Measurements from ENCODE around the gene DNAH7.
"Not testable (repeated sequence)": the region's sequence is repeated elsewhere in the genome, so short reads cannot be mapped to it uniquely, and the experiment has no call there.

The DNAH7 gene

DNA sequence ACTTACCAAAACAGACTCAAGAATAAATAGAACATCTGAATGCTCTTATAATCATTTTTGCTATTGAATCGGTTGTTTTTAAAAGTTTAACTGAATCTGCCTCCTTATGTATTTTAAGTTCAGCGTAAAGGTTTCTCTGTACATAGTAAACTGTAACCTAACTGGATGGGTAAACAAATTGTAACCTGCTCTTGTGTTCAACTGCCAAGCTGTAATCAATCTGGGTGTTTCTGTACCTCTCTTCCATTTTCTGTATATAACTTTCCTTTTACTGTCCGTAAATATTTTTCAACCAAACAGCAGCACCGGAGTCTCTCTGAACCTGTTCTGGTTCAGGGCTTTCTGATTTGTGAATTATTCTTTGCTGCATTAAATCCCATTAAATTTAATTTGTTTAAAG, 27.6 kb upstream of the DNAH7 start:
- ATAC-seq (ENCODE audit: low read depth) (no peak), DNase-seq (ENCODE audit: low spot score in 2 of 2) (no peak)
- H3K36me3 Mint-ChIP-seq, result peaks cover 9% of the 10 kb centered on the region
- H3K27ac Mint-ChIP-seq, result no peak overlapping the region
- H3K4me3 Mint-ChIP-seq, result no peak overlapping the region
- peaks cover 10% of the 10 kb centered on the region for H3K9me3 Mint-ChIP-seq
- no peaks in the 10 kb centered on the region for H3K27me3 Mint-ChIP-seq
- peaks cover 12% of the 10 kb centered on the region for H3K4me1 Mint-ChIP-seq

- H3K4me1 Mint-ChIP-seq; ATAC-seq (ENCODE audit: low read depth); H3K4me3 Mint-ChIP-seq; H3K27me3 Mint-ChIP-seq; H3K9me3 Mint-ChIP-seq; DNase-seq (ENCODE audit: low spot score in 2 of 2); H3K27ac Mint-ChIP-seq: not testable (repeated sequence)
- H3K36me3 Mint-ChIP-seq, result peaks cover 11% of the 10 kb centered on the region
These were observed 20.8 kb upstream of the DNAH7 start for GRCh38 chr2:196089448-196089847.

- H3K4me1 Mint-ChIP-seq, result peaks cover 2% of the 10 kb centered on the region
- peaks cover 7% of the 10 kb centered on the region for H3K36me3 Mint-ChIP-seq
- DNase-seq (ENCODE audit: low spot score in 2 of 2) (no peak), ATAC-seq (ENCODE audit: low read depth) (no peak)
- no peaks in the 10 kb centered on the region for H3K27me3 Mint-ChIP-seq
- H3K27ac Mint-ChIP-seq, result no peak overlapping the region
- H3K4me3 Mint-ChIP-seq, result no peak overlapping the region
- H3K9me3 Mint-ChIP-seq, result peaks cover 2% of the 10 kb centered on the region
These were observed 19.6 kb upstream of the DNAH7 start for GRCh38 chr2:196088203-196088602.

DNA sequence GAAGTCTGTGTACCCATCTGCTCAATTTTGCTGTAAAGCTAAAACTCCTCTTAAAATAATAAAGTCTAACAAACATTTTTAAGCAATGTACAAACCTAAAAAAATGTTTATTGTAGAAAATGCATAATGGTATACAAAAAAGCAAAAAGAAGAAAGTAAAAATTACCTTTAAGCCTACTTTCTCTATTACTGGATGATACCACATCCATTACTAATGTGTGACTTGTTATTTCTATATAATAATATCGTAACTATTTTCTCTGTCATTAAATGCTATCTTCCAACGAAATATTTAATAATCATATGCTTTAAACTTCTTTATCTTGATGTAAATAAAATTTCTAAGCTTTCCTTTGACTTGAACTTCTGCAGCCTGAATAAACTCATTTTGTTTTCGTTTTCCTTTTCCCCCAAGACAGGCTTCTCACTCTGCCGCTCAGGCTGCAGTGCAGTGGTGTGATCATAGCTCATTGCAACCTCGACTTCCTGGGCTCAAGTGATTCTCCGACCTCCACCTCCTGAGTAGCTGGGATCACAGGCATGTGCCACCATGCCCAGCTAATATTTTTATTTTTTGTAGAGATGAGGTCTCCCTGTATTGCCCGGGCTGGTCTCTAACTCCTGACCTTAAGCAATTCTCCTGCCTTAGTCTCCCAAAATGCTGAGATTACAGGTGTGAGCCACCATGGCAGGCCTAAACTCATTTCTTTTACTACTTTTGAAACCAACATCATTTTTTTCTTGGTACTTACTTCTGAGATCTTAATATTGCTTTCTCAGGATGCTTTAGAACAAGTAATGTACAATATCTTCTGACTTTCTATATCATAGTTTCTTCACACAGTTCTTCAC, 18.1 kb upstream of the DNAH7 start:
- Mint-ChIP-seq H3K36me3 (peaks cover 9% of the 10 kb centered on the region), H3K27me3 (no peaks in the 10 kb centered on the region), H3K27ac (no peak overlapping the region), H3K4me3 (no peak overlapping the region), H3K4me1 (peaks cover 2% of the 10 kb centered on the region), H3K9me3 (peaks cover 9% of the 10 kb centered on the region)
- ATAC-seq (ENCODE audit: low read depth) (no peak), DNase-seq (ENCODE audit: low spot score in 2 of 2) (no peak)

DNA sequence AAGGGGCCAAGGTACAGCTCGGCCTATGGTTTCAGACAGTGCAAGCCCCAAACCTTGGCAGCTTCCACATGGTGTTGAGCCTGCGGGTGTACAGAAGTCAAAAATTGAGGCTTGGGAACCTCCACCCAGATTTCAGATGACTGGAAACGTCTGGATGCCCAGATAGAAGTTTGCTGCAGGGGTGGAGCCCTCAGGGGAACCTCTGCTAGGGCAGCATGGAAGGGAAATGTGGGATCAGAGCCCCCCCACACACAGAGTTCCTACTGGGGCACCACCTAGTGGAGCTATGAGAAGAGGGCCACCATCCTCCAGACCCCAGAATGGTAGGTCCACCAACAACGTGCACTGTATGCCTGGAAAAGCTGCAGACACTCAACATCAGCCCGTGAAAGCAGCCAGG, 15.0 kb upstream of the DNAH7 start:
- Mint-ChIP-seq H3K27me3 (no peaks in the 10 kb centered on the region), H3K9me3 (peaks cover 7% of the 10 kb centered on the region), H3K27ac (no peak overlapping the region), H3K36me3 (peaks cover 6% of the 10 kb centered on the region), H3K4me1 (peaks cover 8% of the 10 kb centered on the region), H3K4me3 (no peak overlapping the region)
- DNase-seq (ENCODE audit: low spot score in 2 of 2), result no peak
- no peak for ATAC-seq (ENCODE audit: low read depth)

GRCh38 chr2:196080526-196080925, 11.9 kb upstream of the DNAH7 start:
- Mint-ChIP-seq H3K4me3 (no peak overlapping the region), H3K4me1 (peaks cover 6% of the 10 kb centered on the region), H3K36me3 (peaks cover 6% of the 10 kb centered on the region), H3K27ac (no peak overlapping the region), H3K9me3 (peaks cover 7% of the 10 kb centered on the region), H3K27me3 (no peaks in the 10 kb centered on the region)
- DNase-seq (ENCODE audit: low spot score in 2 of 2) (no peak), ATAC-seq (ENCODE audit: low read depth) (peak; percentile 58)

- Mint-ChIP-seq H3K27ac (no peak overlapping the region), H3K9me3 (peaks cover 7% of the 10 kb centered on the region), H3K27me3 (no peaks in the 10 kb centered on the region), H3K36me3 (peaks cover 6% of the 10 kb centered on the region), H3K4me1 (peaks cover 6% of the 10 kb centered on the region), H3K4me3 (no peak overlapping the region)
- ATAC-seq (ENCODE audit: low read depth) (no peak), DNase-seq (ENCODE audit: low spot score in 2 of 2) (no peak)
These were observed 10.4 kb upstream of the DNAH7 start for GRCh38 chr2:196079052-196079451.

- DNase-seq (ENCODE audit: low spot score in 2 of 2), result no peak
- peaks cover 6% of the 10 kb centered on the region for H3K4me1 Mint-ChIP-seq
- H3K27ac Mint-ChIP-seq, result no peak overlapping the region
- H3K9me3 Mint-ChIP-seq, result peaks cover 6% of the 10 kb centered on the region
- H3K36me3 Mint-ChIP-seq, result peaks cover 4% of the 10 kb centered on the region
- no peaks in the 10 kb centered on the region for H3K27me3 Mint-ChIP-seq
- H3K4me3 Mint-ChIP-seq, result no peak overlapping the region
- no peak for ATAC-seq (ENCODE audit: low read depth)
These were observed 9.2 kb upstream of the DNAH7 start for GRCh38 chr2:196077821-196078220.

- peaks cover 6% of the 10 kb centered on the region for H3K4me1 Mint-ChIP-seq
- H3K36me3 Mint-ChIP-seq, result peaks cover under 1% of the 10 kb centered on the region
- H3K9me3 Mint-ChIP-seq, result peaks cover under 1% of the 10 kb centered on the region
- DNase-seq (ENCODE audit: low spot score in 2 of 2) (no peak), ATAC-seq (ENCODE audit: low read depth) (no peak)
- no peak overlapping the region for H3K27ac Mint-ChIP-seq
- H3K27me3 Mint-ChIP-seq, result no peaks in the 10 kb centered on the region
- no peak overlapping the region for H3K4me3 Mint-ChIP-seq
These were observed 8.3 kb upstream of the DNAH7 start for GRCh38 chr2:196076778-196077568.

DNA sequence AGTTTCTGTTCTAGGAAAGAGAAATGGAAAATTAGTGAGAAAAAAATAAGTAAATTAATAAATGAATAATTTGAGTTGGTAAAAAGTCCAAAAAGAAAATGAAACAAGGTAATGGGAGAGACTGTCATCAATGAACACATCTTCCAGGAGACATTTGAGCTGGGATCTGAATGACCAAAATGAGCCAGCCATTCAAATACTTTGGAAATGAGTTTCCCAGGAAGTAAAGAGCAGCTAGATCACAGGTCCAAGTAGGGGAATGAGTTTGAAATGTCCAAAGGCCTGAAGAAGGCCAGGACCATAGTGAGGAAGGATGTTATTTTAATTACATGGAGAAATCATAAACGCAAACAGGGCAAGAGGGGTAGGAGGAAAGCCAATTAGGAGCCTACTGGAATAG, 6.6 kb upstream of the DNAH7 start:
- Mint-ChIP-seq H3K4me1 (peaks cover 4% of the 10 kb centered on the region), H3K27me3 (no peaks in the 10 kb centered on the region), H3K27ac (peak overlapping the region; percentile 51), H3K9me3 (no peaks in the 10 kb centered on the region), H3K36me3 (no peaks in the 10 kb centered on the region), H3K4me3 (no peak overlapping the region)
- DNase-seq (ENCODE audit: low spot score in 2 of 2) (no peak), ATAC-seq (ENCODE audit: low read depth) (no peak)

DNA sequence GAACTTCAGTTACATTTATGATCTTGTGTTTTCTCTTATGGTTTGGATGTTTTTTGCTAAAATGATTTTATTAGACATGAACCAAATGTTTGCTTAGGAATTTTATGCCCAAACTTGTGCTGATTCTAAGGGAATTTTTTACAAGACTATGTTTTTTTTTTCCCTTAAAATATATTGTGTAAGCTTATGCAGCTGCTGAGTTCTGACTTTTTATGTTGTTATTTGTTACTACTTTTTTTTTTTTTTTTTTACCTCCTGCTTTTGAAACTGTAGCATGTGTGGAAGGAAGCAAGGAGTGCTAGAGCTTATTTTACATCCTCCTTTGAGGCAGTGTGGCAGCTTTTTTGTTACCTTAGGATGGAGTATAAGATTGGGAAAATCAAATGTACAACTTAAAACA, 6.0 kb upstream of the DNAH7 start:
- no peak overlapping the region for H3K4me3 Mint-ChIP-seq
- H3K27me3 Mint-ChIP-seq, result no peaks in the 10 kb centered on the region
- H3K9me3 Mint-ChIP-seq, result no peaks in the 10 kb centered on the region
- H3K36me3 Mint-ChIP-seq, result no peaks in the 10 kb centered on the region
- H3K4me1 Mint-ChIP-seq, result no peaks in the 10 kb centered on the region
- DNase-seq (ENCODE audit: low spot score in 2 of 2), result no peak
- ATAC-seq (ENCODE audit: low read depth), result no peak
- H3K27ac Mint-ChIP-seq, result peak overlapping the region; percentile 51

- Mint-ChIP-seq H3K27ac (no peak overlapping the region), H3K4me3 (no peak overlapping the region), H3K36me3 (no peaks in the 10 kb centered on the region), H3K27me3 (no peaks in the 10 kb centered on the region), H3K9me3 (no peaks in the 10 kb centered on the region), H3K4me1 (no peaks in the 10 kb centered on the region)
- no peak for ATAC-seq (ENCODE audit: low read depth)
- DNase-seq (ENCODE audit: low spot score in 2 of 2), result no peak
These were observed 4.9 kb upstream of the DNAH7 start for GRCh38 chr2:196073521-196073920.

DNA sequence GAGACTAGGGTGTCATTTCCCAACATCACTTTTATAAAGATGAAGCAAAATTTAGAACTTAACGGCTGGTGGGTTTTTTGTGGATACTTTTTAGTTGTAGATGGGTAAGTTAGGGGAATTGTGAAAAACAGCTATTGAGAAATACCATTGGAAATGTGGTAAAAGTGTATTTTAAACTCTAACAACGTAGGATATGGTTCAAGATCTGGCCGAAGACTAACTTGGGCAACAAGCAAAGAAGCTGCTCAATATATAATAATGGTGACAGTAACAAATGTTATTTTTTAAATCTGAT, 1.6 kb downstream of the DNAH7 start:
- Mint-ChIP-seq H3K4me1 (peaks cover 6% of the 10 kb centered on the region), H3K4me3 (no peak overlapping the region), H3K36me3 (no peaks in the 10 kb centered on the region), H3K27ac (peak overlapping the region; percentile 63), H3K27me3 (peaks cover 4% of the 10 kb centered on the region), H3K9me3 (no peaks in the 10 kb centered on the region)
- ATAC-seq (ENCODE audit: low read depth), result no peak
- no peak for DNase-seq (ENCODE audit: low spot score in 2 of 2)

GRCh38 chr2:196066291-196067087, 2.1 kb downstream of the DNAH7 start:
- peaks cover 4% of the 10 kb centered on the region for H3K27me3 Mint-ChIP-seq
- H3K4me3 Mint-ChIP-seq, result no peak overlapping the region
- H3K36me3 Mint-ChIP-seq, result no peaks in the 10 kb centered on the region
- peak in 1 of 2 donors; percentile 34 for DNase-seq (ENCODE audit: low spot score in 2 of 2)
- ATAC-seq (ENCODE audit: low read depth), result no peak
- H3K27ac Mint-ChIP-seq, result peak overlapping the region; percentile 63
- peaks cover 6% of the 10 kb centered on the region for H3K4me1 Mint-ChIP-seq
- no peaks in the 10 kb centered on the region for H3K9me3 Mint-ChIP-seq
